Measurements from ENCODE around the gene RBKS. TPM values are rescaled to one million over a fixed set of nuclear protein-coding genes. Genes with fewer than 3 reads are reported as not detected.
"Not testable (repeated sequence)": the region's sequence is repeated elsewhere in the genome, so short reads cannot be mapped to it uniquely, and the experiment has no call there.

Gene RBKS
- total RNA-seq, 1 donor from 2014 or later = 3.9 TPM

- DNase-seq (ENCODE audit: low spot score) = no peak
These were observed 126.3 kb downstream of the RBKS start for GRCh38 chr2:27763907-27764267.

- peak; percentile 44 for DNase-seq (ENCODE audit: low spot score)
These were observed 127.0 kb downstream of the RBKS start for GRCh38 chr2:27762951-27763906.

- DNase-seq (ENCODE audit: low spot score) = no peak
These were observed 133.4 kb downstream of the RBKS start for GRCh38 chr2:27756544-27757498.

- DNase-seq (ENCODE audit: low spot score) = no peak
These were observed 134.1 kb downstream of the RBKS start for GRCh38 chr2:27756091-27756490.

GRCh38 chr2:27754831-27755230, 135.4 kb downstream of the RBKS start:
- DNase-seq (ENCODE audit: low spot score) = no peak

- peak; percentile 85 for DNase-seq (ENCODE audit: low spot score)
These were observed 136.0 kb downstream of the RBKS start for GRCh38 chr2:27754138-27754588.

- peak; percentile 61 for DNase-seq (ENCODE audit: low spot score)
These were observed 137.5 kb downstream of the RBKS start for GRCh38 chr2:27752551-27753237.

- no peak for DNase-seq (ENCODE audit: low spot score)
These were observed 138.8 kb downstream of the RBKS start for GRCh38 chr2:27751377-27751776.

- not testable (repeated sequence) for DNase-seq (ENCODE audit: low spot score)
These were observed 141.2 kb downstream of the RBKS start for GRCh38 chr2:27748803-27749554.

- DNase-seq (ENCODE audit: low spot score) = no peak
These were observed 142.3 kb downstream of the RBKS start for GRCh38 chr2:27747827-27748352.

GRCh38 chr2:27746325-27746724, 143.9 kb downstream of the RBKS start:
- no peak for DNase-seq (ENCODE audit: low spot score)

- DNase-seq (ENCODE audit: low spot score) = not testable (repeated sequence)
These were observed 144.7 kb downstream of the RBKS start for GRCh38 chr2:27745494-27745893.

GRCh38 chr2:27742571-27742970, 147.6 kb downstream of the RBKS start:
- DNase-seq (ENCODE audit: low spot score) = no peak

- no peak for DNase-seq (ENCODE audit: low spot score)
These were observed 148.5 kb downstream of the RBKS start for GRCh38 chr2:27741673-27742072.

GRCh38 chr2:27739058-27739373, 151.2 kb downstream of the RBKS start:
- DNase-seq (ENCODE audit: low spot score) = no peak

- DNase-seq (ENCODE audit: low spot score) = no peak
These were observed 151.7 kb downstream of the RBKS start for GRCh38 chr2:27738349-27739057.

GRCh38 chr2:27737676-27738348, 152.4 kb downstream of the RBKS start:
- DNase-seq (ENCODE audit: low spot score) = peak; percentile 56

GRCh38 chr2:27736890-27737204, 153.3 kb downstream of the RBKS start:
- DNase-seq (ENCODE audit: low spot score) = no peak

- DNase-seq (ENCODE audit: low spot score) = no peak
These were observed 153.9 kb downstream of the RBKS start for GRCh38 chr2:27736031-27736889.

All from mucosa of gallbladder (tissue), 1 donor.